GM12873 (cell line): Measurements from ENCODE around the gene LPIN1.

Experiments used
- TF ChIP-seq, protein P1 (sequence below): IDR thresholded peaks from 2 replicates; pipeline ENCODE4 v1.5.1; 2012; ENCODE audit warnings: low read depth, mild to moderate bottlenecking, moderate library complexity, low read length, control low read depth; ENCODE audit not compliant: insufficient read depth; ENCODE audit errors: missing control alignments

LPIN1 gene

DNA sequence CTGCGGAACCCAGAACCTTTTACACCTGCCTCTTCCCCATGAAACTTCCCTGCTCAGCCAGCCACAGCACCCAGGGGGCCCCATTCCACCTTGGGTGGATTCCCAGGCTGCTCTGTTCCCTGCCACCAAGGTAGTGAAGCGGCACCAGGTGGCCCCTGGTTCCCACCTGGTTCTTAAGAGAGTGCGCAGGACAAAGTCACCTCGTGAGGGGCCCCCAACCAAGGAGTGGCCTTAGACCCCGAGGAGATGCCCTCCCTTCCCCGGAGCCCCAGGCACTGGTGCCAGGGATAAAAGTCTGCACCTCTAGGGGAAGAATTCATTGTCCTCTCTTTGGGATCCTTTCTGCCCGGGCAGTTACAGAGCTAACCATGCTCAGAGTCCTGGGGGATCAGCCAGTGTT, 3.1 kb upstream of the LPIN1 start:
- TF ChIP-seq, protein P1, sequence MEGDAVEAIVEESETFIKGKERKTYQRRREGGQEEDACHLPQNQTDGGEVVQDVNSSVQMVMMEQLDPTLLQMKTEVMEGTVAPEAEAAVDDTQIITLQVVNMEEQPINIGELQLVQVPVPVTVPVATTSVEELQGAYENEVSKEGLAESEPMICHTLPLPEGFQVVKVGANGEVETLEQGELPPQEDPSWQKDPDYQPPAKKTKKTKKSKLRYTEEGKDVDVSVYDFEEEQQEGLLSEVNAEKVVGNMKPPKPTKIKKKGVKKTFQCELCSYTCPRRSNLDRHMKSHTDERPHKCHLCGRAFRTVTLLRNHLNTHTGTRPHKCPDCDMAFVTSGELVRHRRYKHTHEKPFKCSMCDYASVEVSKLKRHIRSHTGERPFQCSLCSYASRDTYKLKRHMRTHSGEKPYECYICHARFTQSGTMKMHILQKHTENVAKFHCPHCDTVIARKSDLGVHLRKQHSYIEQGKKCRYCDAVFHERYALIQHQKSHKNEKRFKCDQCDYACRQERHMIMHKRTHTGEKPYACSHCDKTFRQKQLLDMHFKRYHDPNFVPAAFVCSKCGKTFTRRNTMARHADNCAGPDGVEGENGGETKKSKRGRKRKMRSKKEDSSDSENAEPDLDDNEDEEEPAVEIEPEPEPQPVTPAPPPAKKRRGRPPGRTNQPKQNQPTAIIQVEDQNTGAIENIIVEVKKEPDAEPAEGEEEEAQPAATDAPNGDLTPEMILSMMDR = no peak

DNA sequence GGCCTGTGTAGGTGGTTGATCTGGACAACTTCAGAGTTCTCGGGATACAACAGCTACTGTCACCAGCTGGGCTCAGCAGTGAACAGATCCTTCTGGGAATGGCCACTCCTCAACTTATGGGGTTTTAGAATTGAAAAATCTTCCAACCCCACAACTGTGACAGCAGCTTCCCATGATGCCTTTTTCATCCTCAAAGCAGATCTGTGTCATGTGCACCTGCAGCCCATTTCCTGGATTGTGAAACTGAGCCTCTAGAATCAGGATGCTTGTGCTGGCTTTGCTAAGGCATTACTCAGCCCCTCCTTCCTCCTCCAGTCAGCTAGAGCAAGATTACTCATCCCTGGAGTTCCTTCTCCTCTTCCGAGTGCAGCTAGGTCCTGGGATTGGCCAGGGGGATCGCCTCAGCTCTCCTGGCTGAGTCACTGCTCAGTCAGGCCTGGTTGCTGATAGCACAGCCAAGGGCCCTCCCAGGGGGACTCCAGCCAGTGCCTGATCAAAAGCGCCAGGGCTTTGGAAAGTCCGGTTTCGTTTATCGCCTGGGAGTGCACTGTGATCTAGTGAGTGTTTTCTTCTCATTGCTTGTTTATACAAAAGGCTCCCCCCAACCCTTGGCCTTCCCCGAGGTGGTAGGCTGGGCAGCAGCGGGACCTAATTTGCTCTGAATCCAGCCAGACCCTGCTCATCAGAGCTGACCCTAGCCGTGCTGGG, 2.4 kb upstream of the LPIN1 start:
- TF ChIP-seq, protein P1 = no peak

DNA sequence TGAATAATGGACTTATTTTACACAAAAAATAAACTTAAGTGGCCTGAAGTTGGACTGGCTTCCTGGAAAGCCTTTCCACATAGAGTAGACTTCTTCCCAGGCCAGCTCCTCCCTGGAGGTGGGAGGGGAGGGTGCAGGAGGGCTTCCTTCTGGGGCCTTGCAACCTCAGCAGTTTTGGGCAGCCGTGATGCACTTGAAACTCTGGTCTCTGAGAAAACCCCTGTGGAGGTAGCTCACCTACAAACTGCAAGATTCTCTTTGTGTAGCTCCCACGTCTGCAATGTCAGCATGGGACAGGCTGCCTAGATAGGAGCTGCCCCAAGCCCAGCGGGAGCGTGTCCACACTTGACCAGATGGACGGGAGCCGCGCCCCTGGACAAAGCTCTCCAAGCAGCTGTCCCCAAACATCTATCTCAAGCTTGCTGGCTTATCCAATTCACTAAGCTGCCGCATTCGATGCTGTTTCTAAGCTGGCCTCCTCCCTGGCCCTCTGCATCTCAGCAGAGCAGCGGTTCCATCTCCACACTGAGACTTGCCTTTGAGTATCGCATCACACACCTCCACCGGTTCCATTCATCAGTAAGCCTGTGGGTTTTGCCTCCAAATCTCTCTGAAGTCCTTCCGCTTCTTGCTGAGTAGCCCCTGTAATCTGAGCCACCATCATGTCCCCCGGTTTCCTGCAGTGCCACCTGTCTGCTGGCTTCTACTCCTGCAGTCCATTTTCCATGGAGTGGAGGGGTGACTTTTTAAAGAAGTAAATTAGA, 1.6 kb upstream of the LPIN1 start:
- TF ChIP-seq, protein P1 = peak; percentile 31

DNA sequence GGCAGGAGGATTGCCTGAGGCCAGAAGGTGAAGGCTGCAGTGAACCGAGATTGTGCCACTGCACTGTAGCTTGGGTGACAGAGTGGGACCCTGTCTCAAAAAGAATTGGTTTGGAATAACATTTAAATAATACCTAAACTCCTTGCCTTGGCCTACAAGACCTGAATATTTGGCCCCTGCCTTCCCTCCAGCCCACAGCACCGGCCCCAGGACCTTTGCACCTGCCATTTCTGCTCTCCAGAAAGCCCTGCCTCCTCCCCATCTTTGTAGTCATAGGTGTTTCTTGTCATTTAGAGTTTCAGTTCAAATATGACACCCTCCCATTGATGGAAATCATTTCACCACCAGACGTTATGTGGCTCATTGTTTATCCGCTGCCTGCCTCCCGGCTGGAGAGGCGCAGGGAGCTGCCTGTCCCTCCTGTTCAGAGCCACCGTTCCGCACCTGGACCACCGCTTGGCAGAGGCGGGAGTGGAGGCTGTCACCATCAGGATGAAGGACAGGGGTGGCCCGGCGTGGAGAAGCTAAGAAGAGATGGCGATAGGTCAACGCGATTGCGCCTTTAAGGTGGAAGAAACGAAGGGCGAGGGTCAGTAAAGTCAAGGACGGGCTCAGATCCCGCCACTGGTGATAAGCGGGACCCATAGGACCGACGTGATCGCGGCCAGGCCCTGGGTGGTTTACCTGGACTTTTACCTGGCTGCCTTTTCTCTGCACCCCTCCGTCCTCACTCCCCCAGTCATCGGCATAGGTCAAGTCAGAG, 638 bp upstream of the LPIN1 start:
- TF ChIP-seq, protein P1 = no peak

DNA sequence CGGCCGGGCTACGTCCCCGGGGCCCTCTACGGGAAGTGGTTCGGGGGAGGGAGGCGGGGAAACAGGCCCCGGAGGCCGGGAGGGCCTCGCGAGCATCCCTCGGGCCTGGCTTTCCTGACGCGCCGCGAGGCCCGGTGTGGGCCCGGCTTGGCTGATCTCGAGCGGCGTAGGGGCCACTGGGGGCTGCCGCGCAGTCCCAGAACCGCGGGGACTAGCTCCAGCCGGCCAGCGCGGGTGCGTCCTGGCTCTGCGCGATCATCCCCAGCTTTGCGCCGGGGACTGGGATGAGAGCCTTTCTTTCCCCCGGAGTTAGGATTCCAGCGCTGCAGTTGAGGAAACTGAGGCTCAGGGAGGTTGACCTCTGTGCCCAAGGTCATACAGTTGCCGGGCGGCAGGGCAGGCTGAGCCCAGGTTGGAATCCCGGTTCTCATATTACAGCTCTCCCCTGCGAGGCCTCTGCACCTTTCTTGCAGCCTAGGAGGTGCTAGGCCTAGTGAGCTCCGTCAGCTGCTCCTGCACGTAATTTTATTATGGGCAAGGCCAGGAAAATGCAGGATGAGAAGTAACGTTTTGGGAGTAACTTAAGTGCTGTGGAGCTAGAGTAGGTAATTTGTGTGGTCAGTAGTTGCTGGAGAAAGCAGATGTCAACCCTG, 501 bp downstream of the LPIN1 start:
- TF ChIP-seq, protein P1 = no peak

DNA sequence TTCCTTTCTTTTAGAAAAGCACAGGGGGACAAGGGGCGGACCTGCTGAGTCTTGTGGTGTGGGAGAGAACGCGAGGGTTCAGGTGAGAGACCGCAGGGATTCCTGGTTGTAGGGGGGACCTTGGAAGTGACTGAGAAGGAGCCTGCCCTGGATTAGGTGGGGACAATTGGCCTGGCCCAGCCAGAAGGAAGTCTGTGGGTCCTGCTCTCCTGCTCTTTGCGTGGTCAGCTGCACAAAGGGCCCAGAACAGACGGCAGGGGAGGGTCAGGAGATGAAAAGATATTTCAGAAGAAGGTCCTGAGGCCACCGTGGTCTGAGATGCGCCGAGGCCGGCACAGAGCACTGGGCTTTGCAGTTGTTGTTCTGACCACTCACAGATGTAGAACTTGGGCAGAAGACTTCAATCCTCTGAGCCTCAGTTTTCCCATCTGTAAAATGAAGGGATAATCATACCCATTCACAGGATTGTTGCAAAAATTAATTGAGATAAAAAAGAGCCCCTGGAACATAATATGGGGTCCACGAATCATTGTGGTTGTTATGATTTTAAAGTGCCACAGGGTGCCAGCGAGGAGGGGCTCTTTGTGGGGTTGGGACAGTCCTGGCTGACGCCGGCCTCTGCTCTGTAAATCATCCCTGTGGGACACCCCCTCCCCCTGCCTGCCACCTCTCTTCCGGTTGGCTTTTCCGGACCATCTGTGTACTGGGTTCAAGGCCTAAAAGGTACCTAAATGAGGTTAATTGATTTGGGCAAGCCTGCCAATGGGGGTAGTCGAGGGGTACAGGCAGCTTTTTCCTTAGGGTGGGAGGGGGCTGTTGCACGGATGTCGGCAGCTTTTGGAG, 1.8 kb downstream of the LPIN1 start:
- TF ChIP-seq, protein P1 = no peak
